NOMO-1 treated with dmso at 0.1 percent for 144 hours (cell line): ENCODE measurements around the gene BCAM.
A peak's percentile ranks its signal among the peaks of the same experiment; 100 is the strongest.

Experiments
- DNase-seq: peaks from one replicate; lab custom pipeline; 2025; ENCODE audit not compliant: unreplicated experiment; lab: John Stamatoyannopoulos, UW

Gene BCAM

GRCh38 chr19:44789943-44790483 is 18.9 kb upstream of the BCAM start:
- peak; percentile 12 for DNase-seq

DNA sequence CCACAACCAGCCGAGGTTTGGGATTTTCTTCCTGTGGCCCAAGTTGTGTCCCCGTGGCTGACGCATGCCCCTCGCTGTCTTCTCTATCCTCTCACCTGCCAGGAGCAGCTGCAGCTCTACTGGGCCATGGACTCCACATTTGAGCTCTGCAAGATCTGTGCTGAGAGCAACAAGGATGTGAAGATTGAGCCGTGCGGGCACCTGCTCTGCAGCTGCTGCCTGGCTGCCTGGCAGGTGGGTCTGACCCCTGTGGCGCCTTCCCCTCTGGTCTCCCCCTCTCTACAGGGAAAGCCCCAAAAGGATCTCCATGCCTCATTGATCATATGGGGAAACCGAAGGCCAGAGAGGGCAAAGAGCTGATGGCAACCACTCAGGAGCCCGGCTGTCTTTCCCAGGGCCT is 16.6 kb upstream of the BCAM start:
- no peak for DNase-seq

DNA sequence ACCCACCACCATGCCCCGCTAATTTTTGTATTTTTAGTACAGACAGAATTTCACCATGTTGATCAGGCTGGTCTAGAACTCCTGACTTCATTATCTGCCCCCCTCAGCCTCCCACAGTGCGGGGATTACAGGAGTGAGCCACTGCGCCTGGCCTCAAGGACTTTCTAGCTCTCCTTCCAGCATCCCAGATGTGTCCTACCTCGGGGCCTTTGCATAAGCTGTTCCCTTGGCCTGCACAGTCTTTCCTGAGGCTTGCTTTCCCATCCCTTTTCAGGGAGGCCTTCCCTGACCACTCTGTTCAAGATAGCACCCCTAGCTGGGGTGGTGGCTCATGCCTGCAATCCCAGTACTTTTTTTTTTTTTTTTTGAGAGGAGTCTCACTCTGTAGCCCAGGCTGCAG is 14.3 kb upstream of the BCAM start:
- no peak for DNase-seq

- no peak for DNase-seq
Observed at GRCh38 chr19:44795398-44795987, 13.4 kb upstream of the BCAM start.

- no peak for DNase-seq
Observed at GRCh38 chr19:44796701-44797115, 12.2 kb upstream of the BCAM start.

DNA sequence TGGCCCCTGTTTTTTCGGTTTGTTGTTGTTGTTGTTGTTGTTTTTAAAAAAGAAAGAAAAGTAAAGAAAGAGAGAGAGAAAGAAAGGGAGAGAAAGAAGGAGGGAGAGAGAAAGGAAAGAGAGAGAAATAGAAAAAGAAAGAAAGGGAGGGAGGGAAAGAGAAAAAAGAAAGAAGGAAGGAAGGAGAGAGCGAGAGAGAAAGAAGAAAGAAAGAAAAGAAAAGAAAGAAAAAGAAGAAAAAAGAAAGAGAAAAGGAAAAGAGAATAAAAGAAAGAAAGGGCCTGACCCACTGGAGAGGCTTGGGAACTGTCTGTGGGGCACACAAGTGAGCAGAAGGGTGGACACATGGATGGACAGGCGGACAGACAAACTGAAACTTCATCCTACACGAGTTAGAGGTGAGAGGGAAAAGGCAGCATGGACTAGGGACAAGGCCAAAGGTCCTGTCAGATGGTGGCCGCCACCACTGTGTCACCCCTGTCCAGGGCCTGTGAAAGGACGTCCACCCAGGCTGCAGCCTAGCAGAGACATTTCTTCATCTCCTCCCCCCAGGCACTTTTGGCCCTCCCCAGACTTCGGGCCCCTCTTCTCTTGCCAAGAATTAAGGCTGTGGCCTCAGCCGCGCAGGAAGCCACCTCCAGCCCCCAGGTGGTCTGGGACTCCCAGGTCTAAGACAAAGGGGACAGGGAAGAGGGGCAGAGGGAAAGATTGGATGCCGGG is 9.1 kb upstream of the BCAM start:
- DNase-seq: no peak

GRCh38 chr19:44800461-44800860 is 8.4 kb upstream of the BCAM start:
- peak; percentile 71 for DNase-seq

DNA sequence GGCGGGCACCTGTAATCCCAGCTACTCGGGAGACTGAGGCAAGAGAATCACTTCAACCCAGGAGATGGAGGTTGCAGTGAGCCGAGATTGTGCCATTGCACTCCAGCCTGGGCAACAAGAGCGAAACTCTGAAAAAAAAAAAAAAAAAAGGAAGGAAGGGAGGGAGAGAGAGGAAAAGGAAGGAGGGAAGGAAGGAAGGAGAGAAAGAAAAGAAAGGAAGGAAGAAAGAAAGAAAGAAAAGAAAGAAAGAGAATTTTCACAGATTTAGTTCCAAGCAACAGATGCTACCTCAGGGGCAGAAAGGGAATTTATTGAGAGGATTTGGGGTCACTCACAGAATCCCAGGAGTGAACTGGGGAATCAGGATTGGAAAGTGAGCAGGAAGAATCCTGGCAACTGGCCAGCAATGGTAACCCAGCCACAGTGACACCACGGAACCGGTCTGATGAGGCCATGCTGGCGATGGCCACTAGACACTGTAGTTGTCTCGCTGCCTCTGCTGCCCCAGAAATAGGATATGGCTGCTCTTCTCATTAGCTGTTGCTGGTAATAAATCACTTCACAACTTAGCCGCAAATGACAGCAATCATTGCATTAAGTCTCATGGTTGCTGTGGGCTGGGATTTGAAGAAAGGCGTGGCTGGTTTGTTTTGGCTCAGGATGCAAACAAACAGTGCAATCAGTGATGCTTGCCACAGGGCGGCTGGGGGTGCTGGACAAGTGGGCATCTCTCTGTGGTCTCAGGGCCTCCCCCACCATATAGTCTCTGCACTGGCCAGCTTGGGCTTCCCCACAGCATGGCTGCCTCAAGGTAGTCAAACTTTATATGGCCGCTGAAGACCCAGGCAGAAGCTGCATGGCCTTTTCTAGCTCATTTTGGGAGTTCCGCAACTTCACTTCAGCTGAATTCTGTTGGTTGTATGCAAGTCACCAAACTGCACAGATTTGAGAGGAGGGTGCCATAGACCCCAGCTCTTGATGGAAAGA is 5.2 kb upstream of the BCAM start:
- DNase-seq: peak; percentile 30

DNA sequence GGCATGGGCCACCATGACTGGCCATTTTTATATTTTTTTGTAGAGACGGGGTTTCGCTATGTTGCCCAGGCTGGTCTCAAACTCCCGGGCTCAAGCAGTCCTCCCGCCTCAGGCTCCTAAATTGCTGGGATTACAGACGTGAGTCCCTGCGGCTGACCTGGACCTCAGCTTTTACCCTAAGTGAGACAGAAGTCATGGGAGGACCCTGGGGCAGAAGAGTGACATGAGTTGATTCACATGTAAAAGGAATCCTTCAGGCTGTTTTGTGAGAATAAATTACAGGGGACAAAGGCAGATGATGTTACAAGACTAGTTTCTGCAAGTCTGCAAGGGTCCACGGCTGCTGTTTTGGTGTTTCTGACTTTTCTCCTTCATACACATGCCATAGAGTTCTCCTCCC is 2.6 kb upstream of the BCAM start:
- DNase-seq: no peak

- no peak for DNase-seq
Observed at GRCh38 chr19:44807162-44807561, 1.7 kb upstream of the BCAM start.

- DNase-seq: no peak
Observed at GRCh38 chr19:44807652-44808462, 1.0 kb upstream of the BCAM start.

- no peak for DNase-seq
Observed at GRCh38 chr19:44809577-44810233, 802 bp downstream of the BCAM start.

DNA sequence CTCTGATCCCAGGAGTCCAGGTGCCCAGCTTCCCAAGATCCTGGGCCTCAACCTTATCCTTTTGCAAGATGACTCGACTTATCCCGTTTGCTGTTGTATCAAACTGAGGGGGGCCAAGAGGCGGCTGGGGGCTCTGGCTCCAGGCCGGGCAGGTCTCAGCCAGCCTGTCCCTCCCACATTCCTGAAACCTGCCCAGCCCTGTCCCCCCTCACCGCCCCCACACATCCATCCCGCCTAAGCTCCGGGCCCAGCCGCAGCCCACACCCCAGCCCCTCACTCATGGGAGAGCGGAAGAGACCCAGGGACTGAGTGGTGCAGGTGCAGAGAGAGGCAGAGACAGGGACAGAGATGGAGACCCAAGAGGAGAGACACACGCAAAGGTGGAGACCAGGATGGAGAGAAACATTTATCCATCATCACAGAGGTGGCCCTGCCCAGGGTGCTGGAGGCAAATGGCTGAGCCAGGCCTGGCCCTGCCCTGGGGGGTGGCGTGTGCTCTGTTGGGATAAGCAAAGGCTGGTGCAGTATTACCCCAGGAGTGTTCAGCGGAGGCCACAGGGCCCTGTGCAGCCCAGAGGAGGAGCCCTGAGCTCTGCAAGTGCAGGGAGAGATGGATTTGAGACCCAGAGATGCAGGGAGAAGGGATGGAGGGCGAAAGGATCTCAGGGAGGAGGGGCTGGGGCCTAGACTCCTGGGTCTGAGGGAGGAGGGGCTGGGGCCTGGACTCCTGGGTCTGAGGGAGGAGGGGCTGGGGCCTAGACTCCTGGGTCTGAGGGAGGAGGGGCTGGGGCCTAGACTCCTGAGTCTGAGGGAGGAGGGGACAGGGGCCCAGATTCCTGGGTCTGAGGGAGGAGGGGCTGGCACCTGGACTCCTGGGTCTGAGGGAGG is 1.6 kb downstream of the BCAM start:
- DNase-seq: no peak

- no peak for DNase-seq
Observed at GRCh38 chr19:44811122-44811419, 2.2 kb downstream of the BCAM start.

DNA sequence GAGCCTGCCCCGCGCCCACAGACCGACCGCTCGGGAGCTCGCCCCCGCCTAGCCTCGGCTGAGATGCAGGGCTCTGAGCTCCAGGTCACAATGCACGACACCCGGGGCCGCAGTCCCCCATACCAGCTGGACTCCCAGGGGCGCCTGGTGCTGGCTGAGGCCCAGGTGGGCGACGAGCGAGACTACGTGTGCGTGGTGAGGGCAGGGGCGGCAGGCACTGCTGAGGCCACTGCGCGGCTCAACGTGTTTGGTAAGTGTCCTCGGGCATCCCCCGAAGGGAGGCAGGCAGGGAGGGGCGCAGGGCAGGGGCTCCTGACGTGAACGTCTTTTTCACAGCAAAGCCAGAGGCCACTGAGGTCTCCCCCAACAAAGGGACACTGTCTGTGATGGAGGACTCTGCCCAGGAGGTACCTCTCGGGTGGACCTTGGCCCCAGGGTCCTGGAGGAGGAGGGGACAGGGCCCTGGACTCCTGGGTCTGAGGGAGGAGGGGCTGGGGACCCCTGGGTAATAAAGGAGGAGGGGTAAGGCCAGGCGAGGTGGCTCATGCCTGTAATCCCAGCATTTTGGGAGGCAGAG is 3.3 kb downstream of the BCAM start:
- no peak for DNase-seq

- no peak for DNase-seq
Observed at GRCh38 chr19:44813070-44813840, 4.4 kb downstream of the BCAM start.

GRCh38 chr19:44813841-44814470 is 5.1 kb downstream of the BCAM start:
- no peak for DNase-seq

GRCh38 chr19:44814517-44814916 is 5.6 kb downstream of the BCAM start:
- DNase-seq: no peak
